ENCODE data around the gene SLC25A45. TPM values are rescaled to one million over a fixed set of nuclear protein-coding genes. Genes with fewer than 3 reads are reported as not detected.
A peak's percentile ranks its signal among the peaks of the same experiment; 100 is the strongest.

The SLC25A45 gene
- total and polyA plus RNA-seq, 2 of the 4 experiments (the other 2 are of a cell fraction) = 0.72 to 1.2 TPM

DNA sequence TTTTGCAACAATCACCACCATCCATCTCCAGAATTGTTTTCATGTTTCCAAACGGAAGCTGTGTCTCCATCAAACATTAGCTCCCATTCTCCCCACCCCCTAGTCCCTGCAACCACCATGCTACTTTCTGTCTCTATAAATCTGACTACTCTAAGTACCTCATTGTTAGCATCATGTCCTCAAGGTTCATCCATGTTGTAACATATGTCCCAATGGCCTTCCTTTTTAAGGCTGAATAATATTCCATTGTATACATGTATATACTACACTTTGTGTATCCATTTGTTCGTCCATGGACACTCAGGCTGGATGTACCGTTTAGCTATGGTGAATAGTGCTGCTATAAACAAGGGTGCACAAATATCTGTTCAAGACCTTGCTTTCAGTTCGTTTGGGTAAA is 57.0 kb downstream of the SLC25A45 start:
- H3K9me3 ChIP-seq (ENCODE audit: control insufficient read depth, insufficient read depth, low read length) = no peaks in the 10 kb centered on the region
- H3K27me3 ChIP-seq (ENCODE audit: control insufficient read depth, insufficient read depth, low read length) = no peaks in the 10 kb centered on the region
- ChIA-PET POLR2A (ENCODE audit: unreplicated experiment) (no interaction called here), CTCF (no interaction called here)
- no peak overlapping the region for H2AK9ac ChIP-seq (replicated peaks; ENCODE audit: low read depth, low read length, poor library complexity)
- DNase-seq (no peak), ATAC-seq (ENCODE audit: low read depth) (no peak)
- no peak overlapping the region for H3K14ac ChIP-seq (replicated peaks; ENCODE audit: low read depth, low read length)
- peaks cover 34% of the 10 kb centered on the region for H3K36me3 ChIP-seq (ENCODE audit: control insufficient read depth, insufficient read depth, low read length)
- peaks cover 41% of the 10 kb centered on the region for H4K20me1 ChIP-seq (ENCODE audit: insufficient read depth, low read length)
- peaks cover 3 to 40% of the 10 kb centered on the region in 2 experiments for H3K79me1 ChIP-seq (ENCODE audit: low read depth in 1 of 2, low read length in 2 of 2)
- in situ Hi-C loops (cut with MboI; ENCODE audit: low sequenced_read_pairs) = no loop called here
- H4K5ac ChIP-seq (ENCODE audit: low read depth, low read length) = no peak overlapping the region
- no peak overlapping the region for H3K27ac ChIP-seq (ENCODE audit: insufficient read depth, low read length)
- no peak overlapping the region for H3K9ac ChIP-seq (ENCODE audit: low read depth, low read length)
- H2BK5ac ChIP-seq (ENCODE audit: low read depth, low read length, poor library complexity, severe bottlenecking) = no peak overlapping the region
- H3K4me3 ChIP-seq (ENCODE audit: insufficient read depth, low read depth, low read length) = no peak overlapping the region
- WGBS, 2 experiments (ENCODE audit: extremely low coverage in 2 of 2, insufficient read length in 1 of 2) = 85% methylated on average over 2 of the region's 4 CpGs; no CpG with 5 or more reads in 1 of the 2 experiments
- peak; percentile 75 for TF ChIP-seq POLR2A (IDR thresholded peaks at IDR 0.05; ENCODE audit: low read depth, low read length)
- no peak for TF ChIP-seq MAFK (IDR thresholded peaks at IDR 0.05; ENCODE audit: low read depth, low read length)
- H2AK5ac ChIP-seq (ENCODE audit: low read depth, low read length) = no peak overlapping the region
- intact Hi-C loops (cut with micrococcal nuclease) = no loop called here
- H3K4ac ChIP-seq (ENCODE audit: low read depth, low read length) = no peak overlapping the region
- H3K4me1 ChIP-seq (ENCODE audit: control insufficient read depth, insufficient read depth, low read length) = no peaks in the 10 kb centered on the region; the same call in 1 of the 2 replicates
- no peak overlapping the region for H2BK20ac ChIP-seq (ENCODE audit: low read depth, low read length)
- H4K91ac ChIP-seq (ENCODE audit: insufficient read depth, low read depth, low read length) = no peak overlapping the region
- no peak overlapping the region for H2BK15ac ChIP-seq (ENCODE audit: low read depth, low read length)
- H3K23ac ChIP-seq (ENCODE audit: low read depth, low read length) = no peak overlapping the region
- dilution Hi-C loops (cut with HindIII; ENCODE audit: low sequenced_read_pairs, unreplicated experiment) = no loop called here
- no peak overlapping the region for H2AFZ ChIP-seq (replicated peaks; ENCODE audit: low read length, poor library complexity)
- no peak overlapping the region for H2BK120ac ChIP-seq (ENCODE audit: low read depth, low read length)
- no TSS peak for BruUV-seq (replicated peaks)
- no peak overlapping the region for H3K4me2 ChIP-seq (ENCODE audit: low read depth, low read length)
- H3K9me1 ChIP-seq (ENCODE audit: insufficient read depth, low read length) = peaks cover 4% of the 10 kb centered on the region
- no peak overlapping the region for H3K56ac ChIP-seq (ENCODE audit: extremely low read depth, insufficient read depth, low read length)
- no peak overlapping the region for H4K8ac ChIP-seq (ENCODE audit: low read depth in 2 of 2, low read length in 2 of 2)
- H3K18ac ChIP-seq (ENCODE audit: low read depth, low read length) = no peak overlapping the region

Other genes starting within 250 kb of the SLC25A45 start
- gene SYVN1, start 248.1 kb downstream of the SLC25A45 start, total RNA-seq (2012; rRNA removed) = 8.3 and 9.5 TPM in 2 replicates
- gene SYVN1, start 248.1 kb downstream of the SLC25A45 start, polyA plus RNA-seq (2012; rRNA removed) = 45.7 and 52.9 TPM in 2 replicates
- not detected in 2 replicates for gene SPDYC, start 212.4 kb downstream of the SLC25A45 start, total RNA-seq (2012; rRNA removed)
- not detected in 2 replicates for gene SPDYC, start 212.4 kb downstream of the SLC25A45 start, polyA plus RNA-seq (2012; rRNA removed)
- gene CAPN1, start 200.7 kb downstream of the SLC25A45 start, total RNA-seq (2012; rRNA removed) = 62.8 and 110 TPM in 2 replicates
- 182 and 263 TPM in 2 replicates for gene CAPN1, start 200.7 kb downstream of the SLC25A45 start, polyA plus RNA-seq (2012; rRNA removed)
- 12.2 and 14.2 TPM in 2 replicates for gene POLA2, start 120.7 kb downstream of the SLC25A45 start, total RNA-seq (2012; rRNA removed)
- gene POLA2, start 120.7 kb downstream of the SLC25A45 start, polyA plus RNA-seq (2012; rRNA removed) = 17.3 and 19.9 TPM in 2 replicates
- gene CDC42EP2, start 67.8 kb downstream of the SLC25A45 start, total RNA-seq (2012; rRNA removed) = 5.2 and 5.3 TPM in 2 replicates
- gene CDC42EP2, start 67.8 kb downstream of the SLC25A45 start, polyA plus RNA-seq (2012; rRNA removed) = 27.5 and 31.3 TPM in 2 replicates
- 37.2 and 42.8 TPM in 2 replicates for gene DPF2, start 48.8 kb downstream of the SLC25A45 start, total RNA-seq (2012; rRNA removed)
- 54.3 and 62.5 TPM in 2 replicates for gene DPF2, start 48.8 kb downstream of the SLC25A45 start, polyA plus RNA-seq (2012; rRNA removed)
- 0.28 TPM in 1 of 2 replicates, not detected in the other for gene TIGD3, start 27.9 kb downstream of the SLC25A45 start, total RNA-seq (2012; rRNA removed)
- 0.12 TPM in 1 of 2 replicates, not detected in the other for gene TIGD3, start 27.9 kb downstream of the SLC25A45 start, polyA plus RNA-seq (2012; rRNA removed)
- gene FRMD8, start 4.0 kb upstream of the SLC25A45 start, total RNA-seq (2012; rRNA removed) = 10.8 and 11.3 TPM in 2 replicates
- gene FRMD8, start 4.0 kb upstream of the SLC25A45 start, polyA plus RNA-seq (2012; rRNA removed) = 19.8 and 22.5 TPM in 2 replicates
- gene NEAT1, start 40.2 kb upstream of the SLC25A45 start, total RNA-seq (2012; rRNA removed) = 30.1 and 38.0 TPM in 2 replicates
- 56.3 and 114 TPM in 2 replicates for gene NEAT1, start 40.2 kb upstream of the SLC25A45 start, polyA plus RNA-seq (2012; rRNA removed)
- gene MALAT1, start 116.4 kb upstream of the SLC25A45 start, total RNA-seq (2012; rRNA removed) = 3,569 and 5,244 TPM in 2 replicates
- 430 and 636 TPM in 2 replicates for gene MALAT1, start 116.4 kb upstream of the SLC25A45 start, polyA plus RNA-seq (2012; rRNA removed)
- gene SCYL1, start 142.4 kb upstream of the SLC25A45 start, total RNA-seq (2012; rRNA removed) = 95.8 and 96.4 TPM in 2 replicates
- gene SCYL1, start 142.4 kb upstream of the SLC25A45 start, polyA plus RNA-seq (2012; rRNA removed) = 150 and 172 TPM in 2 replicates
- 6.6 and 8.3 TPM in 2 replicates for gene LTBP3, start 175.7 kb upstream of the SLC25A45 start, total RNA-seq (2012; rRNA removed)
- gene LTBP3, start 175.7 kb upstream of the SLC25A45 start, polyA plus RNA-seq (2012; rRNA removed) = 145 and 216 TPM in 2 replicates
- gene ZNRD2, start 187.8 kb upstream of the SLC25A45 start, total RNA-seq (2012; rRNA removed) = 69.7 and 75.6 TPM in 2 replicates
- gene ZNRD2, start 187.8 kb upstream of the SLC25A45 start, polyA plus RNA-seq (2012; rRNA removed) = 90.3 and 113 TPM in 2 replicates
- 12.0 and 14.2 TPM in 2 replicates for gene FAM89B, start 189.9 kb upstream of the SLC25A45 start, total RNA-seq (2012; rRNA removed)
- gene FAM89B, start 189.9 kb upstream of the SLC25A45 start, polyA plus RNA-seq (2012; rRNA removed) = 65.5 and 86.6 TPM in 2 replicates
- 10.0 and 13.3 TPM in 2 replicates for gene EHBP1L1, start 193.4 kb upstream of the SLC25A45 start, total RNA-seq (2012; rRNA removed)
- 27.4 and 29.0 TPM in 2 replicates for gene EHBP1L1, start 193.4 kb upstream of the SLC25A45 start, polyA plus RNA-seq (2012; rRNA removed)
- gene KCNK7, start 213.2 kb upstream of the SLC25A45 start, total RNA-seq (2012; rRNA removed) = not detected in 2 replicates
- gene KCNK7, start 213.2 kb upstream of the SLC25A45 start, polyA plus RNA-seq (2012; rRNA removed) = 0.09 and 0.34 TPM in 2 replicates
- gene MAP3K11, start 231.6 kb upstream of the SLC25A45 start, total RNA-seq (2012; rRNA removed) = 16.7 and 17.7 TPM in 2 replicates
- gene MAP3K11, start 231.6 kb upstream of the SLC25A45 start, polyA plus RNA-seq (2012; rRNA removed) = 37.5 and 52.0 TPM in 2 replicates
- gene PCNX3, start 233.1 kb upstream of the SLC25A45 start, total RNA-seq (2012; rRNA removed) = 5.6 and 5.8 TPM in 2 replicates
- 33.2 and 40.4 TPM in 2 replicates for gene PCNX3, start 233.1 kb upstream of the SLC25A45 start, polyA plus RNA-seq (2012; rRNA removed)